Central memory CD4-positive, alpha-beta T cell (primary cell): Measurements from ENCODE around the gene AMMECR1.

Experiments
- DNase-seq: peaks from one replicate; pipeline ENCODE4 v3.0.0; 2022

Gene AMMECR1

GRCh38 chrX:110208092-110208491 lies 109.8 kb downstream of the AMMECR1 start:
- no peak for DNase-seq

- no peak for DNase-seq
These were observed 112.9 kb downstream of the AMMECR1 start for GRCh38 chrX:110204986-110205385.

GRCh38 chrX:110201799-110202198 lies 116.1 kb downstream of the AMMECR1 start:
- DNase-seq = no peak

GRCh38 chrX:110194977-110195376 lies 122.9 kb downstream of the AMMECR1 start:
- no peak for DNase-seq

GRCh38 chrX:110192516-110192915 lies 125.4 kb downstream of the AMMECR1 start:
- no peak for DNase-seq

GRCh38 chrX:110188701-110189558 lies 129.0 kb downstream of the AMMECR1 start:
- no peak for DNase-seq

GRCh38 chrX:110183314-110183713 lies 134.6 kb downstream of the AMMECR1 start:
- DNase-seq = no peak

GRCh38 chrX:110182865-110183264 lies 135.0 kb downstream of the AMMECR1 start:
- DNase-seq = no peak

GRCh38 chrX:110182362-110182761 lies 135.5 kb downstream of the AMMECR1 start:
- DNase-seq = no peak

GRCh38 chrX:110181459-110182137 lies 136.3 kb downstream of the AMMECR1 start:
- DNase-seq = no peak

GRCh38 chrX:110180928-110181310 lies 137.0 kb downstream of the AMMECR1 start:
- DNase-seq = no peak

- DNase-seq = no peak
These were observed 137.5 kb downstream of the AMMECR1 start for GRCh38 chrX:110180176-110180927.

- DNase-seq = no peak
These were observed 139.6 kb downstream of the AMMECR1 start for GRCh38 chrX:110178179-110178865.

- no peak for DNase-seq
These were observed 142.2 kb downstream of the AMMECR1 start for GRCh38 chrX:110175696-110176095.

GRCh38 chrX:110175146-110175545 lies 142.7 kb downstream of the AMMECR1 start:
- no peak for DNase-seq

GRCh38 chrX:110173192-110174175 lies 144.4 kb downstream of the AMMECR1 start:
- no peak for DNase-seq

GRCh38 chrX:110172215-110172614 lies 145.7 kb downstream of the AMMECR1 start:
- no peak for DNase-seq

- no peak for DNase-seq
These were observed 146.4 kb downstream of the AMMECR1 start for GRCh38 chrX:110171442-110171841.

- DNase-seq = no peak
These were observed 147.9 kb downstream of the AMMECR1 start for GRCh38 chrX:110170029-110170428.

GRCh38 chrX:110168585-110168984 lies 149.3 kb downstream of the AMMECR1 start:
- no peak for DNase-seq

GRCh38 chrX:110167952-110168451 lies 149.9 kb downstream of the AMMECR1 start:
- DNase-seq = peak; percentile 42
